ENCODE data around the gene SECISBP2.

DNA sequence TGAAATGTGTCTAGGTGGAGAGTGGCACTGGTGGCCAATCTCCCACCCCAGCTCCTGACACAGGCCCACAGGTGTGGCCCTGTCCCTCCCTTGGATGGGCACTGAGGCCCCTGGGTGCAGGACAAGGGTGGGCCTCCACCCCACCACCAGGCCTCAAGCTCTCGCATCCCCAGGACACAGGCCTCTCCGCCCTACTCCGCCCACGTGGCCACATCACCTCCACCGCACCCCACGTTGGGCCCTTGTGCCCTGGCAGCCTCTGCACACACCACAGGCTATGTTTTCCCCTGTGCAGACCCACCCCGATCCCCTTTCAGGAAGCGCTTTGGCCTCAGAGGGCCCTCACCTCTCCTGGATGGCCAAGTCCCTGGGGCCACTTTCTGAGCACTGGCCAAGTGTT lies 54.7 kb downstream of the SECISBP2 start:
- TF ChIP-seq, protein P1, sequence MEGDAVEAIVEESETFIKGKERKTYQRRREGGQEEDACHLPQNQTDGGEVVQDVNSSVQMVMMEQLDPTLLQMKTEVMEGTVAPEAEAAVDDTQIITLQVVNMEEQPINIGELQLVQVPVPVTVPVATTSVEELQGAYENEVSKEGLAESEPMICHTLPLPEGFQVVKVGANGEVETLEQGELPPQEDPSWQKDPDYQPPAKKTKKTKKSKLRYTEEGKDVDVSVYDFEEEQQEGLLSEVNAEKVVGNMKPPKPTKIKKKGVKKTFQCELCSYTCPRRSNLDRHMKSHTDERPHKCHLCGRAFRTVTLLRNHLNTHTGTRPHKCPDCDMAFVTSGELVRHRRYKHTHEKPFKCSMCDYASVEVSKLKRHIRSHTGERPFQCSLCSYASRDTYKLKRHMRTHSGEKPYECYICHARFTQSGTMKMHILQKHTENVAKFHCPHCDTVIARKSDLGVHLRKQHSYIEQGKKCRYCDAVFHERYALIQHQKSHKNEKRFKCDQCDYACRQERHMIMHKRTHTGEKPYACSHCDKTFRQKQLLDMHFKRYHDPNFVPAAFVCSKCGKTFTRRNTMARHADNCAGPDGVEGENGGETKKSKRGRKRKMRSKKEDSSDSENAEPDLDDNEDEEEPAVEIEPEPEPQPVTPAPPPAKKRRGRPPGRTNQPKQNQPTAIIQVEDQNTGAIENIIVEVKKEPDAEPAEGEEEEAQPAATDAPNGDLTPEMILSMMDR (IDR thresholded peaks at IDR 0.05): no peak
- no peak for TF ChIP-seq POLR2A (IDR thresholded peaks at IDR 0.05)
